ENCODE data around the gene TXNL1. TPM values are rescaled to one million over a fixed set of nuclear protein-coding genes. Genes with fewer than 3 reads are reported as not detected.

Gene TXNL1
- 16.7 and 54.5 TPM in 2 replicates for total RNA-seq

GRCh38 chr18:56638232-56639103 is at the start of gene TXNL1:
Gene TXNL1, minus strand, starts transcription at chr18:56638592. Its CDS starts 152 bp downstream, at chr18:56638440.

GRCh38 chr18:56650944-56651770 is 12.8 kb upstream of the TXNL1 start, which contains the start of gene WDR7:
Gene WDR7, plus strand, starts transcription at chr18:56651359. Its CDS starts 21,157 bp downstream, at chr18:56672516.

Other genes starting within 250 kb of the TXNL1 start
- 17.8 and 24.7 TPM in 2 replicates for gene WDR7, start 12.8 kb upstream of the TXNL1 start, total RNA-seq

Data from nasal cavity respiratory epithelium epithelial cell of viscerocranial mucosa (primary cell).